GM12874 (cell line): ENCODE results near the gene UBE2V1.

Source experiments
- CTCF ChIP-seq: IDR thresholded peaks from 2 replicates; pipeline ENCODE4 v1.5.1; 2011; ENCODE audit warnings: low read depth, mild to moderate bottlenecking, control low read depth, low read length, moderate library complexity; ENCODE audit not compliant: insufficient read depth

The UBE2V1 gene

GRCh38 chr20:50115041-50115512 lies 2.1 kb upstream of the UBE2V1 start:
- no peak for TF ChIP-seq CTCF

- no peak for TF ChIP-seq CTCF
These were observed 672 bp upstream of the UBE2V1 start for GRCh38 chr20:50113420-50114224.

- no peak for TF ChIP-seq CTCF
These were observed 988 bp downstream of the UBE2V1 start for GRCh38 chr20:50111829-50112495.

GRCh38 chr20:50111120-50111828 lies 1.7 kb downstream of the UBE2V1 start:
- TF ChIP-seq CTCF = no peak

- TF ChIP-seq CTCF = no peak
These were observed 2.6 kb downstream of the UBE2V1 start for GRCh38 chr20:50110141-50111047.

- no peak for TF ChIP-seq CTCF
These were observed 4.3 kb downstream of the UBE2V1 start for GRCh38 chr20:50108556-50109235.
